Stimulated activated CD8-positive, alpha-beta memory T cell treated with anti-CD3 and anti-CD28 coated beads, Interleukin-15, amount 100 ng/mL, for 1 hour (primary cell): ENCODE results near the gene MARCKSL1.
A peak's percentile ranks its signal among the peaks of the same experiment; 100 is the strongest.
"Not testable (repeated sequence)": the region's sequence is repeated elsewhere in the genome, so short reads cannot be mapped to it uniquely, and the experiment has no call there.

Experiments used
- DNase-seq: peaks from one replicate; pipeline ENCODE4 v3.0.0-alpha.2; 2020; ENCODE audit warnings: low read depth

The MARCKSL1 gene

GRCh38 chr1:32332290-32333079, 3.5 kb downstream of the MARCKSL1 start:
- no peak for DNase-seq

GRCh38 chr1:32331549-32331948, 4.5 kb downstream of the MARCKSL1 start:
- DNase-seq, result no peak

GRCh38 chr1:32330558-32331151, 5.4 kb downstream of the MARCKSL1 start:
- DNase-seq, result no peak

- DNase-seq, result no peak
These were observed 6.0 kb downstream of the MARCKSL1 start for GRCh38 chr1:32329931-32330466.

GRCh38 chr1:32327204-32327603, 8.8 kb downstream of the MARCKSL1 start:
- DNase-seq, result no peak

- DNase-seq, result no peak
These were observed 14.2 kb downstream of the MARCKSL1 start for GRCh38 chr1:32321712-32322291.

GRCh38 chr1:32318127-32318869, 17.7 kb downstream of the MARCKSL1 start:
- DNase-seq, result no peak

- no peak for DNase-seq
These were observed 19.1 kb downstream of the MARCKSL1 start for GRCh38 chr1:32316903-32317277.

GRCh38 chr1:32311709-32312393, 24.2 kb downstream of the MARCKSL1 start:
- no peak for DNase-seq

- no peak for DNase-seq
These were observed 26.1 kb downstream of the MARCKSL1 start for GRCh38 chr1:32309960-32310359.

GRCh38 chr1:32307324-32307723, 28.7 kb downstream of the MARCKSL1 start:
- no peak for DNase-seq

- DNase-seq, result no peak
These were observed 30.7 kb downstream of the MARCKSL1 start for GRCh38 chr1:32305310-32305709.

GRCh38 chr1:32303997-32304622, 31.9 kb downstream of the MARCKSL1 start:
- no peak for DNase-seq

GRCh38 chr1:32303358-32303757, 32.7 kb downstream of the MARCKSL1 start:
- DNase-seq, result no peak

- DNase-seq, result no peak
These were observed 36.7 kb downstream of the MARCKSL1 start for GRCh38 chr1:32299327-32299726.

- DNase-seq, result not testable (repeated sequence)
These were observed 37.8 kb downstream of the MARCKSL1 start for GRCh38 chr1:32298211-32298610.

- DNase-seq, result peak; percentile 89
These were observed 44.1 kb downstream of the MARCKSL1 start, which contains the start of gene HDAC1 for GRCh38 chr1:32291708-32292538. HDAC1 (plus strand) TSS chr1:32292083; CDS start chr1:32292170, 87 bp downstream.

- DNase-seq, result no peak
These were observed 44.8 kb downstream of the MARCKSL1 start for GRCh38 chr1:32291145-32291707.

- DNase-seq, result no peak
These were observed 46.8 kb downstream of the MARCKSL1 start for GRCh38 chr1:32289256-32289655.

GRCh38 chr1:32286763-32287162, 49.3 kb downstream of the MARCKSL1 start:
- DNase-seq, result no peak
